HS-5 (cell line): ENCODE data around the gene BARHL2.
A peak's percentile ranks its signal among the peaks of the same experiment; 100 is the strongest.

Experiments used
- DNase-seq: peaks from one replicate; pipeline ENCODE4 v3.0.0-alpha.2; 2012; ENCODE audit warnings: low read depth

BARHL2 gene

GRCh38 chr1:90724926-90725656, 8.0 kb upstream of the BARHL2 start:
- no peak for DNase-seq

GRCh38 chr1:90724361-90724760, 7.3 kb upstream of the BARHL2 start:
- DNase-seq = no peak

- no peak for DNase-seq
Measured at GRCh38 chr1:90723590-90724108, 6.5 kb upstream of the BARHL2 start.

- DNase-seq = no peak
Measured at GRCh38 chr1:90722874-90723589, 5.9 kb upstream of the BARHL2 start.

- DNase-seq = peak; percentile 38
Measured at GRCh38 chr1:90721210-90722194, 4.4 kb upstream of the BARHL2 start.

GRCh38 chr1:90720145-90720636, 3.1 kb upstream of the BARHL2 start:
- DNase-seq = no peak

DNA sequence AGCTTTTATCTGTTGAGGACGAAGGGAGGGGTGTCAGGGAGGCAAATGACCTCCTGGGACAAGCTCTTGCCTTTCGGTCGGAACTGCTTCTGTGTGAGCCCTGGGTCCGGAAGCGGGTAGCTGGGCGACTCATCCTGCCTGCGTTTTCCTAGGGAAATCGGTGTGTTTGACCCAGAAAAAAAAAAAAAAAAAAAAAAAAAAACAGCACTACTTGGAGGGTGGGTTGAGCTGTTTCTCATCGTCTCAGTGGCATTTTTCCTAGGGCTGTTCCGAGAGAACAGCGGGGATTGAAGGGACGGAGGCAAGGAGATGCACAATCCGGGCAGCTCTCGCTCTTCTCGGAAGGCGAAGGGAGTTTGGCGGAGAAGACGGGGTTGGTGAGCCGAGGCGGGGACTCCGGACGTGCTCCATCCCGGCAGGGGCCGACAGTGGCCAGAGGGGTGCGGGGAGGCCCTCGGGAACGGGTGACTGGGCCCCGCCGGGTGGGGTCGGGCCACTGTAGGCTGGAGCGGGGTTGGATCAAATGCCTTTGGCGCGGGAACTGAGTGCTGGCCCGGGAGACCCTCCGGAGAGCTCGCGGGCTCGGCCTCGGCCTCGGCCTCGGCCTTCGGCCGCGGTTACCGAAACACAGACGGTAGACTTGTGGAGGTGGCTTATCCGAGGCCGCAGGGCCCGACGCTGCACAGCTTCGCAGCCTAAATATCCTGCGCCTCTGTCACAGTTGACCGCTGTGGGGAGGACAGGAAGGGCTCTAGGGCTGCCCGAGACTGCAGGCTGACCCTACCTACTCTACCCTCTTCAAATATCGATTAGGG, 2.4 kb upstream of the BARHL2 start:
- DNase-seq = no peak

- DNase-seq = no peak
Measured at GRCh38 chr1:90718411-90719329, 1.6 kb upstream of the BARHL2 start.

GRCh38 chr1:90717665-90718410, 736 bp upstream of the BARHL2 start:
- DNase-seq = peak; percentile 20

DNA sequence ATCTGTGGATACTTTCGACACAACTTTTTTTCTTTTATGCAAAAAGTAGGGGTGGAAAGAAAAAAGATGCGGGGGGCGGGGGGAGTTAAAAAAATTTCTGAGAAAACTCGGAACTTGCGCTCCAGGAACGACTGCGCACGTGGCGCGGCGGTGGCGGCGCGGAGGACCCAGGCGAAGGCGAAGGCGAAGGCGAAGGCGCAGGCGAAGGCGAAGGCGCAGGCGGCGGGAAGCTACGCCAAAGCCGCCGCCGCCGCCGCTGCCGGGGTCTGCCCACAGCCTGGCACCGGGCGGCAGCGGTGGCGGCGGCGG, 208 bp upstream of the BARHL2 start:
- DNase-seq = no peak

- DNase-seq = no peak
Measured at GRCh38 chr1:90716243-90716551, 905 bp downstream of the BARHL2 start.

DNA sequence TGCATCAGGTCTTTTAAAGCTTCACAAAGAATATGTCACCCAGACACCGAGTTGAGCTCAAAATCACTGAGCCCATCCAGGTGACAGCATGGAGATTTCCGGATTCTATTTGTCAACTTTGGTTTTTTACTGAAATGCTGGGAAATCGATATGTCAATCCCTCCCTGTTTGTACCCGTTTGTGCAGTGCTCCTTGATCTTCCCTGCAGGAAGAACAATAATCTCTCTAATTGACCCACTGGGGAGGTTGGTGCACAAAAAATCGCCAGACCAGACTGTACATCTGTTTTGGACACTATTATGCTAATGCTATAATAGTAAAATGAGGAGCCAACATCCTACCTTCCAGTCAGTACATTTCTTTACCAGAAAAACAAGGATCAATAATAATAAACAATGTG, 1.8 kb downstream of the BARHL2 start:
- DNase-seq = no peak

DNA sequence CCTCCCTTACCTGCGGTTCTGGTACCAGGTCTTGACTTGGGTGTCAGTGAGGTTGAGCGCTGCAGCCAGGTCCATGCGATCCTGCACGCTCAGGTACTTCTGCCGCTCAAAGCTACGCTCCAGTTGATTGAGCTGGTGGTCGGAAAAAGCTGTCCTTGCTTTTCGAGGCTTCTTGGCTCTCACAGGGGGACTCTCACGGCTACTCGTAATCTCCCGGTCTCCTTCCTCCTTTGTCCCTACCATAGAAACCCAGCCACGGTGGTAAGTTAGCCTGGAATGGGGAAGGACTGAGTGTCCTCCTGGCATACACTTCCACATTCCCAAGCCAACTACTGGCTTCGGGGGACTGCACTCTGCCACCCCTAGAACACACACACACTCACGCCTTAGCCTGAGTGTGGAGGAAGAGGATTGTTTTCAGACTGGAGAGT, 2.6 kb downstream of the BARHL2 start:
- DNase-seq = no peak

DNA sequence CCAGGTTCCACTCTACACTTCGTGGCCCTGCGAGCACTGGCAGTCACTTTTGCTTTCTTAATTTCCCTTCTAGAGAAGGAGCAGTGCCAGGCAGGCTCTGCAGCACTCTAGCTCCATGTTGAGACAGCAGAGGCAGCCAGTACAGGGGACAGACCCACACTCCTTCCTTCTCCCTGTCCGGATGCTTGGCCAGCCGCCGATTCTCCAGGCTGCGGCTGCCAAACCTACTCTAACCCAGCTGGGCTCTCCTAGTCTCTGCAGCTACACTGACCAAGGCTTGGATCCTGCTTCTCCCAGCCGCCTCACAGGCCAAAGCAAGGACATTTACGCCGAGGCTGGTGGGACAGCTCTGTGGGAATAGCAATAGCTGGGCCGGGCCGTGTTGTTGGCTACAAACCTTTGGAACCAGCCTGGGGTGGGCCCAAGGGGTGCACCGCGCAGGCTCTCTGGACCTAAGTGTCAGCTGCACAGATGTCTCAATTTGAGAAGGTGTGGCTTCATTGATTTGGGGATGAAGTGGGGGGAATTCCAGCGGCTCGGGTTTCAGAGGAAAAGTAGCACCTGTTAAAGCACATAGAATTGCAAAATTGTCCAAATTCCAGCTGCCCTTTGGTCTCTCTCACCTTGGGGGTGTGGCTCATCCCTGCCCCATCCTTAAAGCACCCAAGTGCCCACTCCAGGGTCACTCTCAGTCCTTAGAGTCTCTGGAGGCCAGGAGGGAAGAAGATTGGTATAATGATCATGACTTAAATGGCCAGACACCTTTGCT, 3.2 kb downstream of the BARHL2 start:
- no peak for DNase-seq

GRCh38 chr1:90712915-90713730, 4.0 kb downstream of the BARHL2 start:
- no peak for DNase-seq

DNA sequence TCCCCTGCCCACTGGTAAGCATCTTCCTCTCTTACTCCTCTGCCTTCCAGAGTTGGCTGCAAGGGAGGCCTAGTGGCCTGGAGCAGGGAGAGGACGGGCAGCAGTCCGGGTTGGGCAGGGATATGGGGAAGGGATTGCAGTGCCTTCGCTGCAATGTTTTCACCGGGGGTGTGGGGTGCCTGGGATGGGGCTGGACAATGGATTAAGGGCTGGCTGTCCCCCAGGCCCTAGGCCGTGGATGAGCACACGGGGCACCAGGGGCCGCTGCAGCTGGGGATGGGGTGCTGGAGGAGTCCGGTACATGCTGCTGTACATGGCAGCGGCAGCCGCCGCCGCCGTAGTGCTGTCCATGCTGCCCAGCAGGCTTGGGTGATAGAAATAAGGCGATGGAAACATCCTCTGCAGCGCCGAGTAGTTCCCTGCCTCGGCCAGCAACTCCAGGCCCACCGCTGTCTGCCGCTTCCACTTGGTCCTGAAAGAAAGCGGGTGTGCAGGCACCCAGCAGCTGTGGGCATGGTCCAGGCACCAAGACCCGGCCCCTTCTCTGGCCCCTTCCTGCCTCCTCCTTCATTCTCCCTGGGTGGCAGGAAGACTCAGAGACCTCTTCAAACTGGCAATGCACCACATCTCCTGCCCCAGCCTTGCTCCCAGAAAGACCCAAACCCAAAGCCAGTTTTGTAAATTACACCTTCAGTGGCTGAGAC, 4.8 kb downstream of the BARHL2 start:
- DNase-seq = no peak

GRCh38 chr1:90711696-90712095, 5.4 kb downstream of the BARHL2 start:
- DNase-seq = no peak
